Naive thymus-derived CD4-positive, alpha-beta T cell (primary cell): Measurements from ENCODE around the gene TAL2. TPM values are rescaled to one million over a fixed set of nuclear protein-coding genes. Genes with fewer than 3 reads are reported as not detected.

ENCODE experiments used
- ATAC-seq: fragments of 150-1000 bp; cut with Tn5 transposase; 2 replicates; pipeline ENCODE4 v1.10.0; 2021; ENCODE audit warnings: mild to moderate bottlenecking, moderate library complexity
- CTCF ChIA-PET: fragments of 350-600 bp; sonication (Branson Sonifier 250); formaldehyde crosslinking; loops from one replicate; lab custom pipeline; 2021; ENCODE audit warnings: antibody characterized with exemption; lab: Charles Lee
- POLR2A ChIA-PET: fragments of 350-600 bp; sonication (Branson Sonifier 250); formaldehyde crosslinking; loops from one replicate; lab custom pipeline; 2021; ENCODE audit warnings: antibody characterized with exemption, inconsistent platforms; lab: Charles Lee
- DNase-seq, 9 donors: peaks; one replicate each; pipeline versions ENCODE4 v3.0.0 to v3.0.0-alpha.2; 2020 to 2022; ENCODE audit warnings: mixed read lengths in 1 of 9
- H3K27ac ChIP-seq: one replicate; pipeline ENCODE4 v1.7.0; 2013; ENCODE audit warnings: mild to moderate bottlenecking, low read depth, low read length, moderate library complexity
- H3K27me3 ChIP-seq, 2 donors: one replicate each; pipeline ENCODE4 v1.7.0; 2013; ENCODE audit warnings: low read length in 2 of 2, mild to moderate bottlenecking in 2 of 2, moderate library complexity in 2 of 2; ENCODE audit not compliant: control insufficient read depth in 2 of 2, insufficient read depth in 2 of 2
- H3K36me3 ChIP-seq, 3 experiments: 1 replicate in 2 of 3; 2 replicates in 1 of 3; pipeline ENCODE4 v1.7.0; 2013; ENCODE audit warnings: low read length in 3 of 3, mild to moderate bottlenecking in 3 of 3, moderate library complexity in 1 of 3; ENCODE audit not compliant: insufficient read depth in 3 of 3, control insufficient read depth in 2 of 3
- H3K4me1 ChIP-seq, 2 donors: one replicate each; pipeline ENCODE4 v1.7.0; 2013; ENCODE audit warnings: low read length in 2 of 2, mild to moderate bottlenecking in 2 of 2, moderate library complexity in 1 of 2; ENCODE audit not compliant: control insufficient read depth in 2 of 2, insufficient read depth in 2 of 2
- H3K4me3 ChIP-seq: 2 replicates; pipeline ENCODE4 v1.7.0; 2013; ENCODE audit warnings: mild to moderate bottlenecking, low read length
- H3K9me3 ChIP-seq, 3 experiments: 1 replicate in 2 of 3; 2 replicates in 1 of 3; pipeline ENCODE4 v1.7.0; 2013; ENCODE audit warnings: low read length in 3 of 3; ENCODE audit not compliant: control insufficient read depth in 2 of 3
- H3K27ac Mint-ChIP-seq, 9 donors: one replicate each; pipeline ENCODE4 v1.8.0; 2020 to 2022; ENCODE audit warnings: mixed read lengths in 9 of 9, mild to moderate bottlenecking in 8 of 9, moderate library complexity in 5 of 9, inconsistent platforms in 2 of 9
- H3K27me3 Mint-ChIP-seq, 5 donors: one replicate each; pipeline ENCODE4 v1.8.0; 2021 to 2022; ENCODE audit warnings: mixed read lengths in 5 of 5, mild to moderate bottlenecking in 1 of 5
- H3K36me3 Mint-ChIP-seq, 5 donors: one replicate each; pipeline ENCODE4 v1.8.0; 2020 to 2022; ENCODE audit warnings: mixed read lengths in 5 of 5, mild to moderate bottlenecking in 3 of 5, inconsistent platforms in 1 of 5
- H3K4me1 Mint-ChIP-seq, 7 donors: one replicate each; pipeline ENCODE4 v1.8.0; 2020 to 2022; ENCODE audit warnings: mixed read lengths in 7 of 7, mild to moderate bottlenecking in 3 of 7, inconsistent platforms in 1 of 7
- H3K4me3 Mint-ChIP-seq, 10 donors: one replicate each; pipeline ENCODE4 v1.8.0; 2020 to 2022; ENCODE audit warnings: mild to moderate bottlenecking in 10 of 10, mixed read lengths in 10 of 10, moderate library complexity in 6 of 10, inconsistent platforms in 2 of 10
- H3K9me3 Mint-ChIP-seq, 11 donors: one replicate each; pipeline ENCODE4 v1.8.0; 2020 to 2022; ENCODE audit warnings: mixed read lengths in 11 of 11, mild to moderate bottlenecking in 4 of 11, inconsistent platforms in 1 of 11, moderate library complexity in 1 of 11
- intact Hi-C, 2 donors: fragments of 100-400 bp; cut with micrococcal nuclease; formaldehyde crosslinking; loops; one replicate each; pipeline ENCODE4 v1.15.1; 2023
- polyA plus RNA-seq, 2 donors: library from polyadenylated mRNA; unstranded; fragments of 300-500 nt; fragmentation: Illumina TruSeq; gene quantifications; one replicate each; pipeline ENCODE4 v1.2.3, GENCODE V29; 2021
- total RNA-seq, 6 experiments: library from RNA in 5 of 6; stranded (reverse) in 5 of 6; gene quantifications; 1 replicate in 5 of 6; 2 replicates in 1 of 6; pipeline ENCODE4 v1.2.3 and lab custom pipeline; 2021 to 2026

TAL2 gene
- total and polyA plus RNA-seq, 7 experiments from 2014 or later: 0.36 TPM; not detected in 6

DNA sequence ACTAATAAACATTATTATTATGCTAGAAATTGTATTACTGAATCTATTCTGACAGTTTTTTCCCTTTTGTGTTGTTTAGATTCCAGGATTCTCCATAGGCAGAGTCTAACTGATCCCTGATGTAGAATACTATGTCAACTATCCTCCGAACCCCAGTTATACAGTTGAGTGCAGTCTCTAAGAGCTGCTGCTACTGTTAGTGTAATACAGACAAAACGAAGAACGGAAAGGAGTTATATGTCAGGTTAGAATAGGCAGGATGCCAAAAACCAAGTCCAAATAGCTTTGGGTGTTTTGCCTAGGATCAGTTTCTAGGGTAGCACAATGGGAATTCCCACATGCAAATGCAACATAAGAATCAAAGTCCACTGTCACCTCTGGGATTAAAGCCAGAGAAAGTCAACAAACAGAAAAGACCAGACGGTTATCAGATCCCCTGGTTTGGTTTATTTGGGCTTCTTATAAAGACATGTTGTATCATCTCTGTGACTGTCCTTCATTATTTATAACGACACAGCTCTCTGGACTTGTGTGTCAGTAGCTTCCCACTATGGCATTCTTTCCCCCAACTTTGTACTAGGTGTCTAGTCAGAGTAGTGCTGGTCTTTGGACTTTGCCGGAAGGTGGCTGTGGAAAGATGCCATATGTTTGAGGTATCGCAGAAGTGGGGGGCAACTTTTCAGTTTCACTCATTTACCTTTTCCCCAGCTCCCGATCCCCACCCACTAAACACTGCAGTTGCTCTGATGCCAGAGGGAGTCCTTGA lies 17.2 kb downstream of the TAL2 start:
- Histone ChIP-seq H3K27me3 (no peaks in the 10 kb centered on the region), H3K36me3 (no peaks in the 10 kb centered on the region), H3K9me3 (no peaks in the 10 kb centered on the region), H3K4me3 (no peak overlapping the region), H3K27ac (no peak overlapping the region), H3K4me1 (no peaks in the 10 kb centered on the region)
- no peak for DNase-seq
- no peaks in the 10 kb centered on the region for H3K36me3 Mint-ChIP-seq
- no peak overlapping the region for H3K27ac Mint-ChIP-seq
- no peaks in the 10 kb centered on the region for H3K4me1 Mint-ChIP-seq
- H3K4me3 Mint-ChIP-seq: no peak overlapping the region
- POLR2A ChIA-PET: no interaction called here
- H3K27me3 Mint-ChIP-seq: peaks cover 0 to 3% (median 0%) of the 10 kb centered on the region in 5 donors
- CTCF ChIA-PET: no interaction called here
- intact Hi-C loops: no loop called here
- no peak for ATAC-seq
- no peaks in the 10 kb centered on the region for H3K9me3 Mint-ChIP-seq

DNA sequence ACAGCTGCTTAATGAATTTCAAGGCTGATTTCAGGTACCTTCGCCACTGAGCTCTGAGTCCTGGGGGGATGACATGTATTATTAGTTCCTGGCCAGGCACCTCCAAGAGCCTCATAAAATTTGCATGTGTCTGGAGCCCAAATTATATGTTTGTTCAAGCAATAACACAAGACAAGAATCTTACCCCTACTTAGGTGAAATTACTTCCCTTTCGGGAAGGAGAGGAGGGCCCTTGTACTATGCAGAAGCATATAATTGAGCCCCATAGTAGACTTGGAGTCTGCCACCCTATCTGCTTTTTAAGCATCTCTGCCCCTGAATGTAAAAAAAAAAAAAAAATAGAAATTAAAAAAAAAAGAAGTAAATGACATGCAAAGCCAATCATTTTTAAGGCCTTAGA lies 19.1 kb downstream of the TAL2 start:
- DNase-seq (no peak), ATAC-seq (no peak)
- ChIA-PET POLR2A (no interaction called here), CTCF (no interaction called here)
- H3K36me3 Mint-ChIP-seq: no peaks in the 10 kb centered on the region
- no peaks in the 10 kb centered on the region for H3K4me1 Mint-ChIP-seq
- Histone ChIP-seq H3K27me3 (no peaks in the 10 kb centered on the region), H3K36me3 (no peaks in the 10 kb centered on the region), H3K4me3 (no peak overlapping the region), H3K27ac (no peak overlapping the region), H3K9me3 (no peaks in the 10 kb centered on the region), H3K4me1 (no peaks in the 10 kb centered on the region)
- no peak overlapping the region for H3K27ac Mint-ChIP-seq
- H3K9me3 Mint-ChIP-seq: no peaks in the 10 kb centered on the region
- intact Hi-C loops: no loop called here
- H3K4me3 Mint-ChIP-seq: no peak overlapping the region
- peaks cover 0 to 3% (median 0%) of the 10 kb centered on the region in 5 donors for H3K27me3 Mint-ChIP-seq

DNA sequence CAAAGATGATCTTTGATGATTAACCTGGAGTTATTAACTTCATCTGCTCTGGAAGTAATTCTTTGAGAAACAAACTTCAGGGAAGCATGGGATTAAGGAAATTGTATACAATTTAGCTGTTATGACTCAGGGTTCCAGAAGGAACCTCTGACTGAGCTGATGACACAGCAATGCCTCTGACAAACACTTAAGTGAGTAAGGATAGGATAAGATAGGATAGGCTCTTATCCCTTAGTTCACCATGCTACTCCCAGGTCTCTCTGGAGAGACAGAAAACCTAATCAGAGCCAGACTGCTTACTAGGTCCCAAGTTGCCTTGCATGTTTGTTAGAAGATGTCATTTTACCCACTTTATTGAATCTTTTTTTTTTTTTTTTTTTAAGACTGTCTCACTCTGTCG lies 19.5 kb downstream of the TAL2 start:
- Histone ChIP-seq H3K36me3 (no peaks in the 10 kb centered on the region), H3K4me1 (no peaks in the 10 kb centered on the region), H3K4me3 (no peak overlapping the region), H3K27ac (no peak overlapping the region), H3K27me3 (no peaks in the 10 kb centered on the region), H3K9me3 (no peaks in the 10 kb centered on the region)
- H3K4me3 Mint-ChIP-seq: no peak overlapping the region
- no peaks in the 10 kb centered on the region for H3K36me3 Mint-ChIP-seq
- no peak for DNase-seq
- H3K9me3 Mint-ChIP-seq: no peaks in the 10 kb centered on the region
- CTCF ChIA-PET: no interaction called here
- no peak for ATAC-seq
- intact Hi-C loops: no loop called here
- H3K27me3 Mint-ChIP-seq: peaks cover 0 to 3% (median 0%) of the 10 kb centered on the region in 5 donors
- no peaks in the 10 kb centered on the region for H3K4me1 Mint-ChIP-seq
- POLR2A ChIA-PET: no interaction called here
- no peak overlapping the region for H3K27ac Mint-ChIP-seq

DNA sequence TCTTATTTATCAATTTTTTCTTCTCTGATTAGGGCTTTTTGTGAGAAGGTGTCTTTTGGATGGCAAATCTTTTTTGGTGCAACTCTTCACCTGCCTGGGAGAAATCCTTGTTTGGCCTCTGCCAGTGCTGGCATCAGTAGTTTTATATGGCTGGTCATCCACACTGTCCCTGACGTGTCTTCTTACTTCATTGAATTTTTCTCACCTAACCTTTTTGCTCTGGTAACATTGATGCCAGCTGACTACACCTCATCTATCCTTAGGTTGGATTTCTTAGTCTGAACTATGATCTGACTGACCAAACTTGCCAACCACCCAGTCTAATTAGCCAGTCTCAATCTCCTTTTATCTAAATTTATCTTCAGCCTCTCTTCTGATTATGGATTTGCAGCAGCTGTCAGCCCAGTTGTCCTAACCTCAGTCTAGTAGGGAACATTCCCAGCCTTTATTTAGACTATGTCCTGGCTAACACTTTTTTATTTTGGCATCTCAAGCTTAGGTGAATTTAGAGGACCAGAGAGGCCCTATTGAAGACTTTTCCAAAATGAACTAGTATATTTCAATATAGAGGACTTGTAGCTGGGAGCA lies 21.5 kb downstream of the TAL2 start:
- Histone ChIP-seq H3K4me1 (no peaks in the 10 kb centered on the region), H3K9me3 (no peaks in the 10 kb centered on the region), H3K4me3 (no peak overlapping the region), H3K27me3 (no peaks in the 10 kb centered on the region), H3K36me3 (no peaks in the 10 kb centered on the region), H3K27ac (no peak overlapping the region)
- peak overlapping the region in 1 of 9 donors; percentile 5 for H3K27ac Mint-ChIP-seq
- no peak overlapping the region for H3K4me3 Mint-ChIP-seq
- no peak for DNase-seq
- CTCF ChIA-PET: no interaction called here
- intact Hi-C loops: no loop called here
- peaks cover 0 to 15% (median 11%) of the 10 kb centered on the region in 5 donors for H3K27me3 Mint-ChIP-seq
- H3K4me1 Mint-ChIP-seq: no peaks in the 10 kb centered on the region
- ATAC-seq: no peak
- H3K36me3 Mint-ChIP-seq: no peaks in the 10 kb centered on the region
- H3K9me3 Mint-ChIP-seq: no peaks in the 10 kb centered on the region
- POLR2A ChIA-PET: no interaction called here

DNA sequence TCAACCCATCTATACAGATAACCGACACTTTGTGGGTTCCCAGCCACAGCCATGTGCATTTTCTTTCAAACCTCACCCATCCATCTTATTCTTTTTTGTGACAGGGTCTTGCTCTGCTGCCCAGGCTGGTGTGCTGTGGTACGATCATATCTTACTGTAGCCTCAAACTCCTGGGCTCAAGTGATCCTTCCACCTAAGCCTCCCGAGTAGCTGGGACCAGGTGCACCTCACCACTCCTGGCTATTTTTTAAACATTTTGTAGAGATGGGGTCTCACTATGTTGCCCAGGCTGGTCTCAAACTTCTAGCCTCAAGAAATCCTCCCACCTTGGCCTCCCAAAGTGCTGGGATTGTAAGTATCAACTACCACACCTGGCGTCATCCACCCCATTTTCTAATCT lies 24.7 kb downstream of the TAL2 start:
- Histone ChIP-seq H3K4me1 (no peaks in the 10 kb centered on the region), H3K27ac (no peak overlapping the region), H3K36me3 (no peaks in the 10 kb centered on the region), H3K9me3 (no peaks in the 10 kb centered on the region), H3K27me3 (peaks cover 0 to 3% of the 10 kb centered on the region in 2 donors), H3K4me3 (no peak overlapping the region)
- no peaks in the 10 kb centered on the region for H3K4me1 Mint-ChIP-seq
- CTCF ChIA-PET: no interaction called here
- no peaks in the 10 kb centered on the region for H3K36me3 Mint-ChIP-seq
- no peak for ATAC-seq
- H3K27me3 Mint-ChIP-seq: peaks cover 13 to 37% (median 25%) of the 10 kb centered on the region in 5 donors
- H3K27ac Mint-ChIP-seq: peak overlapping the region in 1 of 9 donors; percentile 59
- intact Hi-C loops: no loop called here
- no peak for DNase-seq
- POLR2A ChIA-PET: no interaction called here
- no peak overlapping the region for H3K4me3 Mint-ChIP-seq
- no peaks in the 10 kb centered on the region for H3K9me3 Mint-ChIP-seq

DNA sequence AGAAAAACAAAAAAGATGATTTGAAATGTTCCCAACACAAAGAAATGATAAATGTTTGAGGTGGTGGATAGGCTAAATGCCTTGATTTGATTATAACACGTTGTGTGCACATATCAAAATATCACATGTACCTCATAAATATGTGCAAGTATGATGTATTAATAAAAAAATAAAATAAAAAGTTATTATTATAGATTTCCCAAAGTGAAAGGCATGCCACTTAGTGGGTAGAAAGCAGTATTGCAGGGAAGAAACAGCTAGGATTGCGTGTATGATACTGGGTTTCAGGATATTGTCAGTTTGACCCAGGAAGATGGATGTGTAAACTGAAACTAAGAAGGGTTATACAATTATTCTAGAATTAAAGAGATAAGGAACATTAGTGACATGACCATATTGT lies 28.5 kb downstream of the TAL2 start:
- Histone ChIP-seq H3K4me1 (peaks cover 6 to 9% of the 10 kb centered on the region in 2 donors), H3K4me3 (no peak overlapping the region), H3K27me3 (peaks cover 0 to 3% of the 10 kb centered on the region in 2 donors), H3K9me3 (no peaks in the 10 kb centered on the region), H3K27ac (no peak overlapping the region), H3K36me3 (peaks cover 0 to 3% (median 0%) of the 10 kb centered on the region in 3 experiments)
- DNase-seq (no peak), ATAC-seq (no peak)
- Mint-ChIP-seq H3K9me3 (no peaks in the 10 kb centered on the region), H3K36me3 (no peaks in the 10 kb centered on the region), H3K4me1 (peaks cover 11 to 21% (median 15%) of the 10 kb centered on the region in 7 donors), H3K27me3 (peaks cover 14 to 48% (median 36%) of the 10 kb centered on the region in 5 donors), H3K4me3 (no peak overlapping the region), H3K27ac (no peak overlapping the region)
- intact Hi-C loops: loop anchor here (5.0 to 10.0 kb wide), 7 partner anchors 192 to 726 kb away; partner anchors contain the start of gene FSD1L (in 1 of the 2)
- ChIA-PET POLR2A (no interaction called here), CTCF (no interaction called here)
